ENCODE data around the gene PSMC2.

Gene PSMC2

DNA sequence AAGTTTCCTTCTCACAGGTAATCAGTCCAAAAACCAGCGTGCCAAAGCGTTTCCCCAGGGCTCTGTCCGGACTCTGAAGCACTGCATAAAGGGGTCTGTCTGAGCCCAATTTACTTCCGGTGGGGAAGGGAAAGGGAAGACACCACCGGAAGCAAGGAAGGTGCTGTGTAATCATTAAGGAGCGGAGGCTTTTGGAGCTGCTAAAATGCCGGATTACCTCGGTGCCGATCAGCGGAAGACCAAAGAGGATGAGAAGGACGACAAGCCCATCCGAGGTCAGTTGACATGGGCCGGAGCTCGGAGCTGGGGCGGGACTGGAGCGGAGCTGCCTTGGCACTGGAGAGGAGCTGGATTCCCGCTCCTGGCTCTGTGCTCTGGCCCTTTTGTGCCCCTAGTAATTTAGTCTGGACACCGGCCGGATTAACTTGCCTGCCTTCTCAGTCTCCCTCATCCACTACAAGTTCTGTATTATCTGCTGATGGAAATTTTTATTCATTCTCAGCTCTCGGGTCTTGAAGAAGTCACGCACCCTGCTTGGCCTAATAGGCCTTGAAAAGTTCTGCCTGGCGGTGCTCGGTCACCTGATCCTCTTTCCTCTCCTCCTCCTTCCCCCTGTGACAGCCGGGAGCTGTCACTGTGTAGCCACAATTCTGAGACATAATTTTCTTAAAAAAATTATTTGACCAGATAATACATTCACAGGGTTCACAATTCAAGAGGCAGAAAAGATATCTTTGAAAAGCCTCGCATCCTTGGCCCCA, at the start of gene PSMC2:
Gene PSMC2, plus strand, starts transcription at position 137 of the 761 bp plus-strand sequence. Its CDS starts 69 bp downstream, at position 206.
- Mint-ChIP-seq H3K9me3 (no peaks in the 10 kb centered on the region), H3K36me3 (ENCODE audit: low read depth) (peaks cover 46% of the 10 kb centered on the region), H3K27me3 (no peaks in the 10 kb centered on the region), H3K4me3 (peak within 1 kb of the TSS; percentile 98), H3K27ac (peak within 1 kb of the TSS; percentile 94), H3K4me1 (ENCODE audit: low read depth) (peaks cover 32% of the 10 kb centered on the region)
- intact Hi-C loops (cut with micrococcal nuclease), result loop anchor here (2.0 kb wide), 1 partner anchor 51 kb away; the partner anchor contains the start of gene PMPCB

DNA sequence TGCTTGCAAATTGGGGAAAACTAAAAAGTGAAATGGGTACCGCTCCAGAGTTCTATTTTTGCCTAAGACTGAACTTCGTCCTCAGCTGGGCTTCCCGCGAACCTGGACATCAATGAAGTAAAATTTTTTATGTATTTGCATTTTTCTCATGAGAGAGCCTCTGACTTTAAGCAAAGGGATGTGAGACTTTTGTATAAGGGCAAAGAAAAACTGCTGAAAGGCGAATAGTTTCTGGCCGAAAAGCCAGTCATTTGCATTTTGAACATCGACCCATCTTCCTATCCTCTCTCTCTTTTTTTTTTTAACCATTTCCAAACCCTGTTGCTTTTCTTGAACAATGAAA, 49.6 kb upstream of the PSMC2 start:
- peaks cover 41% of the 10 kb centered on the region for H3K36me3 Mint-ChIP-seq (ENCODE audit: low read depth)
- no peaks in the 10 kb centered on the region for H3K27me3 Mint-ChIP-seq

DNA sequence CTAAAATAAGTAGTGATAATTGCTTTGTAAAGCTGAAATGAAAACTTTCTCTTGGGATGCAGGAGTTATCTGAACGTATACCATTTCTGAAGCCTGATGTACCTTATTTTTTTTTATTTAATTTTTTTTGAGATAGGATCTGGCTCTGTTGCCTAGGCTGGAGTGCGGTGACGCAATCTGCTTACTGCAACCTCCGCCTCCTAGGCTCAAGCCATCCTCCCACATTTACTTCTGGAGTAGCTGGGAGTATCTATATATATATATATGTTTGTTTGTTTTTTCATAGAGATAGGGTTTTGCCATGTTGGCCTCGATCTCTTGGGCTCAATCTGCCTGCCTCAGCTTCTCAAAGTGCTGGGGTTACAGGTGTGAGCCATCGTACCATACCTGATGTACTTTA, 47.8 kb upstream of the PSMC2 start:
- H3K9me3 Mint-ChIP-seq, result no peaks in the 10 kb centered on the region
- peaks cover 21% of the 10 kb centered on the region for H3K4me1 Mint-ChIP-seq (ENCODE audit: low read depth)
- no peaks in the 10 kb centered on the region for H3K27me3 Mint-ChIP-seq
- no peak overlapping the region for H3K27ac Mint-ChIP-seq
- H3K36me3 Mint-ChIP-seq (ENCODE audit: low read depth), result peaks cover 59% of the 10 kb centered on the region
- H3K4me3 Mint-ChIP-seq, result no peak overlapping the region
- intact Hi-C loops (cut with micrococcal nuclease), result no loop called here

More for the DNA sequence above, 49.6 kb upstream of the PSMC2 start:
- H3K4me1 Mint-ChIP-seq (ENCODE audit: low read depth), result peaks cover 21% of the 10 kb centered on the region
- peak overlapping the region; percentile 85 for H3K4me3 Mint-ChIP-seq
- intact Hi-C loops (cut with micrococcal nuclease), result loop anchor here (1.0 to 2.0 kb wide), 2 partner anchors 51 to 109 kb away; no protein-coding TSS in a partner anchor
- H3K9me3 Mint-ChIP-seq, result no peaks in the 10 kb centered on the region
- peak overlapping the region; percentile 88 for H3K27ac Mint-ChIP-seq

DNA sequence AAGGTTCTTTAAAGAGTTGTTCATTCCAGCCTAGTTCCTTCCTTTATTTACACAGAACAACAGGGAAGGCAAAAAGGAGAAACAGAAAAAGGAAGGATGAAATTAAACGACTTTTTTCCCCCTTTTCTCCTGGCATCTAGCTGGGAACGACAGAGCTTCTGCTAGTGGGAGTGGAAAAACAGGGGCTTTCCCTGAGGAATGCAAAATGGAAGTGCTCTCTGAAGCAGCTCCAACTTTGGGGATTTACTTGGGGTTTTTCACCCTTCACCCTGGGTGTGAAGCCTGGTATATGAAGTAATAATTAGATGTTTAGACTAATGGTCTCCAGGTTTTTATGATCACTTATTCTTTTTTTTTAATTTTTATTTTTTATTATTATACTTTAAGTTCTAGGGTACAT, 46.0 kb upstream of the PSMC2 start:
- intact Hi-C loops (cut with micrococcal nuclease), result no loop called here
- H3K4me3 Mint-ChIP-seq, result no peak overlapping the region
- H3K36me3 Mint-ChIP-seq (ENCODE audit: low read depth), result peaks cover 70% of the 10 kb centered on the region
- no peaks in the 10 kb centered on the region for H3K27me3 Mint-ChIP-seq
- peaks cover 21% of the 10 kb centered on the region for H3K4me1 Mint-ChIP-seq (ENCODE audit: low read depth)
- peak overlapping the region; percentile 48 for H3K27ac Mint-ChIP-seq
- H3K9me3 Mint-ChIP-seq, result no peaks in the 10 kb centered on the region

DNA sequence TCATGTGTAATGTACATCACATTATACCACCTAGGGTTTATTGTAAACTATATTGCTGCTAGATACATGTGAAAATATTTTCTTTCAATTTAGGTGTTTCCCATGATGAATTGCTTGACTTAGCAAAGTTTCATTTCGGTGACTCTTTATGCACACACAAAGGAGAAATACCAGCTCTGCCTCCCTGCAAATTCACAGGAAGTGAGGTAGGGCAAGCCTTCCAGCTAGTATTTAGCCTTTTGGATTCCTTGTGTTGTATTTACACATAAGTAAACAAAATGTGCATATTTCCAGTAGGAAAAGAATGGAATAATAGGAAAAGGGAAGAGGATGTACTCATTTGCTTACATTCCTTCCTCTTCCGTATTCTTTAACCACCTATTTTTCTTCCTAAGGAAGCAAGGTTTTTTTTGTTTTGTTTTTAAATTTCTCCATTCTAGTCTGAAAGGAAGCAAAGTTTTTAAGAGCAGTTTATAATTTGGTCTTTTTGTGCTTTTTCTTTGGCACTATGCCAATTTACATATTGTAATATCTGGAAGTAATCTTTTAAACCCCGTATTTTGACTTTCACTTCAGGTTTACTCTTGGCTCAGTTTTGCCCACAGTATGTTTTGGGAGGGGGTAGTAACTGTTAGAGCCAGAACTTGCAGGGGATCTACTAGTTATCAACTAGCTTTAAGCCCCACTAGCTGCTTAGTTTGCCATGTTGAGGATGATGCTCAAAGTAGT, 39.8 kb upstream of the PSMC2 start:
- no peaks in the 10 kb centered on the region for H3K9me3 Mint-ChIP-seq
- intact Hi-C loops (cut with micrococcal nuclease), result no loop called here
- H3K27ac Mint-ChIP-seq, result no peak overlapping the region
- peaks cover 84% of the 10 kb centered on the region for H3K36me3 Mint-ChIP-seq (ENCODE audit: low read depth)
- peaks cover 7% of the 10 kb centered on the region for H3K4me1 Mint-ChIP-seq (ENCODE audit: low read depth)
- H3K27me3 Mint-ChIP-seq, result no peaks in the 10 kb centered on the region
- H3K4me3 Mint-ChIP-seq, result no peak overlapping the region

DNA sequence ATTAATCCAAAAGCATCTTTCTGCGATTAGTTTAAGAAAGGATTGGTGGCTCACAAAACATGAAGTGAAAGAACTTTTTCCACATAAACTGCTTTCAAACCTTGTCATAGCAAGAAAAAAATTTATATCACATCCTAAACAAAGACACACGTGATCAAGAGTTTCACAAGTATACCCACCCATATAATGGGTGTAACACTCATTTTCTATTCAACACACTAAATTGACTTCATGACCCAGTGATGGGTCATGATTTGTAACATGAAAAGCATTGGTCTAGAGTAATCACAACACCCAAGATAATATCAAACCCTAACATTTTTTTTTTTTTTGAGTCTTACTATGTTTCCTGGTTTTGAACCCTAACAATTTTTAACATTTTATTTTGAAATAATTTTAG, 32.6 kb upstream of the PSMC2 start:
- no peaks in the 10 kb centered on the region for H3K9me3 Mint-ChIP-seq
- no peaks in the 10 kb centered on the region for H3K27me3 Mint-ChIP-seq
- no peak overlapping the region for H3K4me3 Mint-ChIP-seq
- no peak overlapping the region for H3K27ac Mint-ChIP-seq
- peaks cover 96% of the 10 kb centered on the region for H3K36me3 Mint-ChIP-seq (ENCODE audit: low read depth)
- H3K4me1 Mint-ChIP-seq (ENCODE audit: low read depth), result peaks cover 8% of the 10 kb centered on the region
- intact Hi-C loops (cut with micrococcal nuclease), result loop anchor here (5.0 kb wide), 1 partner anchor 47 kb away; no protein-coding TSS in a partner anchor

DNA sequence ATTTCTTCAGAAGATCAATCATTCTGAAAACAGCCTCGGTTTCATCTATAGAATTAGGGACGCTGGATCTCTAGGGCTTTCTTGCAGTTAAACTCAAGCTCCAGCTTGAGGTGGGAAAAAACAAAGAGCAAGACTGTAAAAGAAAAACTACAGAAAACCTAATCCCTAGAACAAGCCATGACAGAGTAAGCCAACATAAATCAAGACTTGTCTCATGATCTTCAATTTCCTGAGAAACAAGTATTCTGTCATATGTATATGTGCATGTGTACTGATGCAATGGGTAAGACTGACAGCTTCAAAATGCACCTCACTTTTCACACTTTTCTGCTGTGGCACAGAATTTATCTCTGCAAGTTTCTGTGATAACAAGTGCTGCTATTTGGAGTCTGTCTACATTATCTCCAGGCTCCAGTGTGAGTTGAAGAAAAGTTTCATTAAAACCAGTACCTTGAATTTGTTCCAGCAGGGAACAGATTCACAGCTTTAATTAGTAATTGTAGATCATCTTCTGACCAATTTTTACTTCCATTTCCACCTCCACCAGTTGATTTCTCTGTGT, 31.0 kb upstream of the PSMC2 start:
- Mint-ChIP-seq H3K27me3 (no peaks in the 10 kb centered on the region), H3K4me3 (no peak overlapping the region), H3K4me1 (ENCODE audit: low read depth) (peaks cover 8% of the 10 kb centered on the region), H3K9me3 (no peaks in the 10 kb centered on the region), H3K36me3 (ENCODE audit: low read depth) (peaks cover 96% of the 10 kb centered on the region), H3K27ac (peak overlapping the region; percentile 14)
- intact Hi-C loops (cut with micrococcal nuclease), result no loop called here

DNA sequence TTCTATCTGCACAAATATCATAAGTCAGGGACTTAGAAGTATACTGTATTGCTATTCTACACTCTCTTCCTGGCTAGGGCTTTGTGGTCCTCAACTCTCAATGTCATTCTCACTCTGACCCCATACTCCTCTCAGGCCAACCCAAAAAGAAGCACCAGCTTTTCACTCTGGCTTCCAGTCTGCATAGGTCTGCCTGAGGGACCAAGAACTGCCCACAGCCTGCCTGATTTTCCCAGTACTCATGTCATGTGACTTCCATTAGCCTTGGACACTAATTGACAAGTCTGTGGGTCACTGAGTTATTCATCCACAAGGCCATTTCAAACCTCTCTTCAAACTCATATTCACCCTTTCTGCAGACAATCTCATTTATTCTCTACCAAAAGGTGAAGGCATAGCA, 30.4 kb upstream of the PSMC2 start:
- Mint-ChIP-seq H3K27me3 (no peaks in the 10 kb centered on the region), H3K4me3 (no peak overlapping the region), H3K4me1 (ENCODE audit: low read depth) (peaks cover 8% of the 10 kb centered on the region), H3K36me3 (ENCODE audit: low read depth) (peaks cover 96% of the 10 kb centered on the region), H3K9me3 (no peaks in the 10 kb centered on the region), H3K27ac (peak overlapping the region; percentile 14)
- intact Hi-C loops (cut with micrococcal nuclease), result no loop called here

DNA sequence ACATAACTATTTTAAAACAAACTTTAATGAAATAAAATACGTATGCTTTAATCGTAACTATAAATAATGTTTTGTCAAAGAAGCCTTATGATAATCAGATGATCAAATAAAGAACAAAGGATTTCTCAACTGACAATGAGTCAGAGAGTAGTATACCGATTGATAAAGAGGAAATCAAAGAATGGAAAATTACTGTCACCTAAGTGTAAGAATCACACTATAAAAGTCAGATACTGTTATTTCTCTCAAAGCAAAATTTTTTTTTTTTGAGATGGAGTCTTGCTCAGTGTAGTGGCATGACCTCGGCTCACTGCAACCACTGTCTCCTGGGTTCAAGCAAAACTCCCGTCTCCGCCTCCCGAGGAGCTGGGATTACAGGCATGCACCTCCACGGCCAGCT, 21.7 kb upstream of the PSMC2 start:
- no peaks in the 10 kb centered on the region for H3K4me1 Mint-ChIP-seq (ENCODE audit: low read depth)

DNA sequence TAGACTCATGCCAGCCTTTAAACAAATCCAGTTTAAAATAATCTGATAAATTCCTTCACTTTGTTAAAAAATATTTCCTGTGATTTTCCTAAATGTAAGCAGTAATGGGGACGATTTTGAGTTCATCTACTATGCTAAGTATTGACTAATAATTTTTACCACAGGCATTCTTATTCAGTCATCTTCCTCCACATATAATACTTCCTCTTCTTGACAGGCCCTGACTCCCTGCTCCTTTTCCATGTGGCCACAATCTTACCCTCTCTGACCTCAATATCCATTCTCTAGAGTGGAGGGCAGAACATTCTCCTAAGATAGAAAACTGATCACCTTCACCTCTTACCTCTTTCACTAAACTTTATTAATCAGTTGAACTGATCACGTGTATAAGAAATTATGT, 10.7 kb upstream of the PSMC2 start:
- no peak overlapping the region for H3K4me3 Mint-ChIP-seq
- H3K4me1 Mint-ChIP-seq (ENCODE audit: low read depth), result peaks cover 26% of the 10 kb centered on the region
- H3K36me3 Mint-ChIP-seq (ENCODE audit: low read depth), result peaks cover 90% of the 10 kb centered on the region
- no peaks in the 10 kb centered on the region for H3K27me3 Mint-ChIP-seq
- intact Hi-C loops (cut with micrococcal nuclease), result no loop called here
- H3K9me3 Mint-ChIP-seq, result no peaks in the 10 kb centered on the region
- H3K27ac Mint-ChIP-seq, result peak overlapping the region; percentile 19

More for the DNA sequence above, 21.7 kb upstream of the PSMC2 start:
- intact Hi-C loops (cut with micrococcal nuclease), result no loop called here
- H3K27ac Mint-ChIP-seq, result no peak overlapping the region
- H3K4me3 Mint-ChIP-seq, result no peak overlapping the region
- H3K9me3 Mint-ChIP-seq, result no peaks in the 10 kb centered on the region
- H3K36me3 Mint-ChIP-seq (ENCODE audit: low read depth), result peaks cover 78% of the 10 kb centered on the region
- H3K27me3 Mint-ChIP-seq, result no peaks in the 10 kb centered on the region

DNA sequence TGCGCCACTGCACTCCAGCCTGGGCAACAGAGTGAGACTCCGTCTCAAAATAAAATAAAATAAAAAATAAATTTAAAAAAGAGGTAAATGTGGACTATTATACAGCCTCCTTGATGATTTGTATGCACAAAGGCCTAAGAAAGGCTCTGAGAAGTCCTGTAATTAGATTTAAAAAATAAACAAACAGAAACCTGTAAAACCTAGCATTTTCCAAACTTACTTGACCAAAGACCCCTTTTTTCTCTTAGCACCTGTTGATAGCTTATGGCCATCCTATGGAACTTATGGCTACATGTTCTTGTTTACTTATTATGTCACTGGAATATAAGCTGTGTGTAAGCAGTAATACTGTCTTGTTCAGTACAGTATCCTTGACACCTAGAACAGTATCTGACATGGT, 8.6 kb upstream of the PSMC2 start:
- H3K27ac Mint-ChIP-seq, result peak overlapping the region; percentile 2
- intact Hi-C loops (cut with micrococcal nuclease), result no loop called here
- no peaks in the 10 kb centered on the region for H3K9me3 Mint-ChIP-seq
- peaks cover 26% of the 10 kb centered on the region for H3K4me1 Mint-ChIP-seq (ENCODE audit: low read depth)
- H3K36me3 Mint-ChIP-seq (ENCODE audit: low read depth), result peaks cover 82% of the 10 kb centered on the region
- no peak overlapping the region for H3K4me3 Mint-ChIP-seq
- no peaks in the 10 kb centered on the region for H3K27me3 Mint-ChIP-seq

DNA sequence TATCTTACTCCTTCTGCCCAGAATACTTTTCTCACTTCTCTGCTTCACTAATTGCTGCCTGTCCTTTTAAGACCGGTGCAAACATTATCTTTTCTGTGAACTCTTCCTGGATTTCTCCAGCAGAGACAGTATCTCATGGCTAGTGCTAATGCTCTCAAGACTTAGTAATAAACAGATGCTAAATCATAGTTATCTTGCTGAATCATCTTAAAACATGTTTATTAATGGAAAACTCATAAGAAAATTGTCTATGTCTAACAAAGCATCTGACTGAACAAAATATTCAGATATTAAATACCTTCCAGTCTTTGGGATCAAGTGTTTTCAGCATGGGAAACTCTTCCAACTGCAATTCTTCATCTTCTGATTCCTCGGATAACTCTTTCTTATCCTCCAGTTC, 6.0 kb upstream of the PSMC2 start:
- no peaks in the 10 kb centered on the region for H3K9me3 Mint-ChIP-seq
- peaks cover 68% of the 10 kb centered on the region for H3K36me3 Mint-ChIP-seq (ENCODE audit: low read depth)
- H3K27me3 Mint-ChIP-seq, result no peaks in the 10 kb centered on the region
- peaks cover 26% of the 10 kb centered on the region for H3K4me1 Mint-ChIP-seq (ENCODE audit: low read depth)
- intact Hi-C loops (cut with micrococcal nuclease), result no loop called here
- no peak overlapping the region for H3K4me3 Mint-ChIP-seq
- H3K27ac Mint-ChIP-seq, result no peak overlapping the region

DNA sequence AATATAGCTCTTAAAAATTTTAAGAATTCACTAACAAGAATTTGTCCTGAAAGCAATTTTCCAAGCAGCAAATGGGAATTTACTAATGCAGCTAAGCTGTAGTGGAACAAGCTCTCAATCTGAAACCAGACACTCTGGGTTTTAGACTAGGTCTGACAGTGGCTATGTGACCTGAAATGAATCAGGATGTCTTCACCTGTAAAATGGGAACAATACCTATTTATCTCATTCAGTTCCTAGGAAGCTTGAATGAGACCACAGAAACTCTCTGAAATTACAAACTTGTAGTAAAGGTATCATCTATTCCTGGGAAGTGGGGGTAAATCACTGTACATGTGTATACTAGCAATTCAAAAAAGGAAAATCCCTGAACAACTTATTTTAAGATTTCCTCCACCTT, 4.1 kb upstream of the PSMC2 start:
- Mint-ChIP-seq H3K36me3 (ENCODE audit: low read depth) (peaks cover 57% of the 10 kb centered on the region), H3K4me1 (ENCODE audit: low read depth) (peaks cover 19% of the 10 kb centered on the region), H3K9me3 (no peaks in the 10 kb centered on the region), H3K27ac (peak overlapping the region; percentile 99), H3K4me3 (peak overlapping the region; percentile 99), H3K27me3 (no peaks in the 10 kb centered on the region)
- intact Hi-C loops (cut with micrococcal nuclease), result no loop called here

DNA sequence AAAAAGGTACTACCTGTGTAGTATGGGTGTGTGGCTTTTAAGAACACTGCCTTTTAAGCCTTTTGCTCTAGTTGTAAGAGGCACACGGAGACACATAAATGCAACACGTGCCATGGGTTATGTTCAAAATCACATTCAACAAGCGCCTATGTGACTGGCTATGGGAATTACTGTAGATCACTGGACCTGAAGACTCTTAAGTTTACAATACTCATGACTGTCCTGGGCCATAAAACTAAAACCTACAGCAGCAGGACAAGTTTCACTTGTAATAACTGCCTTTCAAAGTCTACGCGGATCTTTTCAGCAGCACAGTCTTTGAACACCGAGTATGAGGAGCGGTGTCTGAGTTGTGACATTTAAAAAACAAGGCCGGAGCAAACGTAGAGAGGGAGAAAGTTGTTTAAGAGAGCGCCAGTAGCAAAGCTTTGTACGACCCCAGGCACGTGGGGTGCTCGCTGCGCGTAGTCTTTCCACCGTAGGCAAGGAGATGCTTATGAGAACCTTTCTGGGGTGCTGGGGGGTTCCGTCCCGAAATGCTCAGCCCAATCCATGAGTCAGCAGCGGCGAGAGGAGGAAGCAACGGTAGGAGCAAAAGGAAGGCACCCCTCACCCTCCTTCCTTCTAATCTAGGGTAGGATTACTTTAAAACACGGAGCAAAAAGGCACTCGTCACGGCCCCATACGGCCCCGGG, 3.5 kb upstream of the PSMC2 start:
- H3K27me3 Mint-ChIP-seq, result no peaks in the 10 kb centered on the region
- intact Hi-C loops (cut with micrococcal nuclease), result no loop called here
- peaks cover 53% of the 10 kb centered on the region for H3K36me3 Mint-ChIP-seq (ENCODE audit: low read depth)
- peak overlapping the region; percentile 99 for H3K27ac Mint-ChIP-seq
- peak overlapping the region; percentile 99 for H3K4me3 Mint-ChIP-seq
- no peaks in the 10 kb centered on the region for H3K9me3 Mint-ChIP-seq
- peaks cover 24% of the 10 kb centered on the region for H3K4me1 Mint-ChIP-seq (ENCODE audit: low read depth)

Measured in dendritic cell treated with granulocyte-macrophage colony-stimulating factor and Interleukin-4, amounts not matched to agents 40 ng/mL and 50 ng/mL, for 4 days (primary cell).